GM19025 (cell line): ENCODE data around the gene ACSS1.
"Not testable (repeated sequence)": the region's sequence is repeated elsewhere in the genome, so short reads cannot be mapped to it uniquely, and the experiment has no call there.

Experiments used
- ATAC-seq: cut with Tn5 transposase; IDR thresholded peaks from one replicate; pipeline ENCODE4 v1.9.1; 2021; ENCODE audit warnings: mild to moderate bottlenecking, low read depth, moderate library complexity; ENCODE audit not compliant: unreplicated experiment

ACSS1 gene

DNA sequence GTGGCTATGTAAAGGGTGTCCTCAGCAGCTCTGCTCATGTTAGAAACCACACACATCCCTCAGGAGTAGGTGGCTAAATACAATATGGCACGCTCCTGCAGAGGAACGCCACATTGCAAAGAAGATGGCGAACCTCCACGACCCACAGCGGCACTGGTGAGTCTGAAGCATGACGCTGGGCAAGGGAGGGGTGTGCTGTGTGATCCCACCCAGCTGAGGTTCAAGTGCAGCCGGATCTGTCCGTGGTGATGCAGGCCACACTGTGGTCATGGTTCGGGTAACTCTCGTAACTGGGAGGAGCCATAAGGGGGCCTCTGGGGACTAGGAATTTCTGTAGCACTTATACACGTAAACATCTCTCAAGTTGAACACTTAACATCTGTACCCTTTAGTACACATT lies 42.0 kb downstream of the ACSS1 start:
- no peak for ATAC-seq

DNA sequence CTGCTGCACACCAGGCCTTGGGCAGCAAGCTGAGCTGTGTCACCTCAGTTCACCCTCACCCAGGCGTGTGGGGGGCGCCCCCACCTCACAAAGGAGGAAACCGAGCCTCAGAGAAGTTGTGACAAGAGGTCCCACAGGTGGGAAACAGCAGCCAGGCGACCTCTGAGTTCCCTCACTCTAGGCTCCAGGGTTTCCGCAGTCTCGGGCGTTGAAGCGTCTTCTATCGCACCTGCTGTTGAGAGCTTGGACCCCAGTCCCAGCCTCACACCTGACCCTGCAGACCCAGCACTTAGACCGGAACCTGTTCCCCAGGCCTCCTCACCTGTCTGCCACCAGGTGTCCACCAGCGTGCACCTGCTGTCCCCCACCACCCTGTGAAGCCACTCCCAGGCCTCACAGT lies 43.1 kb downstream of the ACSS1 start:
- ATAC-seq = no peak

DNA sequence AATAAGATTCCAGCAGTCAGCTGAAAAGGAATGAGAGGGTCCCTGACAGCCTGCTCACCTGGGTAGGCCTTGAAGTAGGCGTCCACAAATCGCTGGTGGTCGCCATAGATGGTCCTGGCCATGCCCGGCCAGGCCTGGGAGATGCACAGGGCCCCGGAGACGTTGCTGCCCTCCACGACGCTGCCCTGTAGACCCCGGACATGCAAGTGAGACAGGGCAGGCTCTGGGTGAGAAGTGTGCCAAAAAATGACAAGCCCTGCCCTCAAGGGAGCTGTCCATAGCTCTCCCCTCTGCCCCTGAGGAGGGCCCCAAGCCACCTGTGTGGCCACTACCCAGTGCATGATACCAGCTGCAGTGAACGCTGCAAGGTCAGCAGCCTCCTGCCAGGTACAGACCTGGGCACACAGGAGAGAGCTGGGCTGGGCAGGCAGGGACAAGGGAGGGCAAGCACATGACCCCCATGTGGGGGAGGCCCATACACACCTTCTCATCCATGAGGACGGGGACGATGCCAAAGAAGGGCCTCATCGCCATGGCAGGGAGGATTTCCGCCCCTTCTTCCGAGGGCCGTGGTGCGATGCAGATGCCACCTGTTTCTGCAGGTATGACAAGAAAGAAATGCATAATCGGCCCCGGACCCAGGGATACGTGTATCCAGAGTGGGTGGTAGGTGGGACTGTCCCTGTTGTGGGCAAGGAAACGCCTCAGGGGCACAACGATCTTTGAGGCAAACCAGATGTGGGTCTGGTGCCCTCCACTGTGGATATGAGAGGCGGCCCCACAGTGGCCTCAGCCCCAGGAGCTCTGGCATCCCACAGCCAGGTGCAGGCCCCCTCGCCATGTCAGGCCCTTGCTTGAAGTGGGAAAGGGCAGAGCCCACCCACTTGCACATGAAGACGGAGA lies 44.2 kb downstream of the ACSS1 start:
- ATAC-seq = no peak

GRCh38 chr20:25012616-25013189 lies 45.2 kb downstream of the ACSS1 start:
- ATAC-seq = no peak

GRCh38 chr20:25011831-25012241 lies 46.1 kb downstream of the ACSS1 start:
- no peak for ATAC-seq

- no peak for ATAC-seq
These were observed 46.7 kb downstream of the ACSS1 start for GRCh38 chr20:25011261-25011660.

DNA sequence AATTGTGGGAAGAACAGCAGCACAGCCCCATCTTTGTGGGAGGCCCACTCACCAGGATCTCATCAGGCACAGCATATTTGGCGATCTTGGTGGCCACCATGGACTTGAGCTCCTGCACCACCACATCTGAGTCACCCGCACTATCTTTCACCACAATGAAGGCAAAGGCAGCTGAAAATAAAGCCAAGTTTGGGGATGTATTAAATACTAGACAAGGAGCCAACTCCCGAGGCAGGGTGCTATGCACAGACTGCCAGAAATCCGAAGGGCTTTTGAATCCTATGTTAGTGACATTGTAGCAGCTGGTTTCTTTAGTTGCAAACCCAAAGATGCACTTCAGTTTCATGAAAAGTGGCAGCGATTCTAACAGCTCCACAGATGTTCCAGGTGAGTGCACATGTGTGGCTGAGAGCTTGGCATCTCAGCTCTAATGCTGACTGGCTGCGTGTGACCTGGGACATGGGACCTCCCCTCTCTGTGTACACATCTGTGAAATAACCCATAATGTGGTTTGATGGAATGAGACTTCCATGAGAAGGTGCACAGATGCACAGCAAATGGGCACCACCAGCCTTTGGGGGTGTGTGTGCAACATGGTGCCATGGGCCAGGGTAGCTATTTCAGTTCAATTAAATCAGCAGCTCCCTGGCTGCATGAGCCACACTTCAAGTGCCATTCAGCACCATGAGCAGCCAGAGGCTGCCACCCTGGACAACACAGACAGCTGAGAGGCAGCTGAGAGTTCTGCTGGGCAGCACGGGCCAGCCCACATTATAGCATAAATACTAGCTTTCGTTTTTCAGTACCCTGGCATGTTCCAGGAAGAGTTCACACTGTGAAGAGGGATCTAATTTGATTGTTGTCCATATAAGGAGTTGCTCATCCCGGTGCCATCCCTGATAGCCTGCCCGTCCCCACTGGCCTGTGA lies 48.5 kb downstream of the ACSS1 start:
- no peak for ATAC-seq

- no peak for ATAC-seq
These were observed 49.3 kb downstream of the ACSS1 start for GRCh38 chr20:25008388-25009217.

DNA sequence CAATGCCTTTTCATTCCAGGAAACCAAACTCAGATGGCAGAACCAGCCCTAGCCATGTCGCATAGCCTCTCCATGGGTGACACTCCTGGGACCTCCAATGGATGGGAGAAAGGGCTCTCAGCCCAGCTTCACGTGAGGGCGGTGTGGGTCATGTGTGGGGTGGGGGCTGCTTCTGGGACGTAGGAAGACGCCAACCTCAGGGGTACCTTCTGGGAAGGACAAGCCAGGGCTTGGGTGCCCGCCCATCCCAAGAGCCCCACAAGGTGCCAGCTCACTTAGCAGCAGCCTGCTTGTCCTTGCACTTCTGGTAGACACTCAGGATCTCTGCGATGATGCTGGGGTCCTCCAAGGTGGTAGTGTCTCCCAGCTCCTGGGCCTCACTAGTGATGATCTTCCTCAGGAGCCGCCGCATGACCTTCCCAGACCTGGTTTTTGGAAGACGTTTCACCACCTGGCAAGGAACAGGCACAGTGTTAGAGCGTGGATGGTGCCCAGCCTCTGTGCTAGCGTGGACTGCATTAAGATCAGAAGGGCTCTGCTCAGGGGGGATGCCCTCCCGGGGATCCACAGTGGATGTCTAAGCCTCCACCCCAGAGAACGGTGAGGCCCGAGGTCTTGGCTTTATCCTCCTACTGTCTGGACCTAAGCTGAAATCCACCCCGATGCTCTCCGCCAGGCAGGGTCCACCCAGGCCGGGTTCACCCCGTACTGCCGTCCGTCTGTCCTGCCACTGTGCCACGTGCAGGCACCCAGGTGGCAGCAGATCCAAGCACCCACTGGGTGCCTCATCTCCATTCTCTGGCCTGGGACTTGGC lies 50.2 kb downstream of the ACSS1 start:
- no peak for ATAC-seq

- ATAC-seq = no peak
These were observed 51.3 kb downstream of the ACSS1 start for GRCh38 chr20:25006431-25007167.

DNA sequence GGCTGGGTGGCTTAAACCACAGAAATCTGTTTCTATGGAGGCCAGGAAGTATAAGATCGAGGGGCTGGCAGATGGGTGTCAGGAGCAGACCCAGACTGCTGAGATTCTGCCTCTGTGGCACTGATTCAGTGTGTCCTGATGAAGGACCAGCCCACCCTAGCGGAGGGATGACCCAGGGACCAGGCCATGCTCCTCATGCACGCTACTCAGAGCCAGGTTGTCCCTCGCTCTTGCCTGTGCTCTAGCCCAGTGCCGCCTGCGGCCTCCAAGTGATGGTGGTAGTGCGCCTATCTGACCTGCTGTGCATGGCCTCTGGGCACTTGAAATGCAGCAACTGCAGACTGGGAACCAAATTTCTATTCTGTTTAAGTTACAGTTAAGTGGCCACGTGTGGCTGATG lies 52.3 kb downstream of the ACSS1 start:
- no peak for ATAC-seq

DNA sequence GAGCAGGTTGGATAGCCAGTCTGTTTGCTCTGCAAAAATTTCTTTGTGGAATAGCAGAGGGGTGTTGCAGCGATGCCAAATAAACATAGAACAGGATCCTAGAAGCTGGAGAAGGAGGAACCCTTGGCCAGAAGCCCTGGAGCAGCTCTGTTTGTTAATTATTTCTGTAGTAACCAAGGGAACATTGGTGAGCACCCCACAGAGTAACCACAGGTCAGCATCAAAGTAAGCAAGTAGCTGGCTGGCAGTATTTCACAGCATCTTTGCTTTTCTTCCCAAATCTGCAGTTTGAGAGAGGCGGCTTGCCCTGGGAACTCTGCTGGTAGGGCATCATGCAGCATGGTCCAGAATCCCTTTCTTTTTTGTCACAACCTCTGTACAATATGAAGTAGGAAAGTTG lies 52.7 kb downstream of the ACSS1 start:
- no peak for ATAC-seq

- no peak for ATAC-seq
These were observed 54.9 kb downstream of the ACSS1 start for GRCh38 chr20:25003002-25003401.

GRCh38 chr20:25001323-25001722 lies 56.6 kb downstream of the ACSS1 start:
- not testable (repeated sequence) for ATAC-seq

GRCh38 chr20:25000268-25000801 lies 57.6 kb downstream of the ACSS1 start:
- no peak for ATAC-seq

GRCh38 chr20:24999568-24999967 lies 58.4 kb downstream of the ACSS1 start:
- ATAC-seq = no peak

- ATAC-seq = peak; percentile 52
These were observed 59.1 kb downstream of the ACSS1 start for GRCh38 chr20:24998631-24999445.

- no peak for ATAC-seq
These were observed 59.8 kb downstream of the ACSS1 start for GRCh38 chr20:24998121-24998520.
